Keratinocyte (primary cell): ENCODE measurements around the gene MPZL2.

ENCODE experiments used
- CTCF ChIP-seq, 3 experiments: IDR thresholded peaks in 1 of 3; conservative IDR thresholded peaks in 1 of 3; optimal IDR thresholded peaks in 1 of 3; 2 replicates in 2 of 3; 3 replicates in 1 of 3; pipeline versions ENCODE3 to v1.5.1; 2011; ENCODE audit warnings: low read length in 3 of 3, mild to moderate bottlenecking in 3 of 3, moderate library complexity in 2 of 3, control low read depth in 1 of 3, inconsistent platforms in 1 of 3; ENCODE audit not compliant: insufficient read depth in 2 of 3; ENCODE audit errors: extremely low read depth in 1 of 3
- EZH2 ChIP-seq: IDR thresholded peaks from one replicate; pipeline ENCODE4 v1.6.1; 2012; ENCODE audit warnings: inconsistent platforms, mild to moderate bottlenecking, low read length, moderate library complexity

GRCh38 chr11:118305726-118306125, 41.6 kb upstream of the MPZL2 start:
- TF ChIP-seq CTCF (optimal IDR thresholded peaks at IDR 0.05 in 1 of 3, IDR thresholded peaks at IDR 0.05 in 1 of 3, conservative IDR thresholded peaks at IDR 0.05 in 1 of 3; ENCODE audit: extremely low read depth in 1 of 3, insufficient read depth in 2 of 3, low read length in 3 of 3) (no peak), EZH2 (no peak)
